Mammary epithelial cell (primary cell): ENCODE results near the gene PSMA2.

Experiments
- CTCF ChIP-seq, 2 donors: IDR thresholded peaks in 1 of 2; conservative IDR thresholded peaks in 1 of 2; 2 replicates each; pipeline ENCODE4 v1.5.1; 2011 to 2012; ENCODE audit warnings: inconsistent platforms in 2 of 2, low read length in 2 of 2, mild to moderate bottlenecking in 2 of 2, control low read depth in 1 of 2, low read depth in 1 of 2; ENCODE audit not compliant: insufficient read depth in 1 of 2; ENCODE audit errors: extremely low read depth in 1 of 2
- EZH2 ChIP-seq: IDR thresholded peaks from 2 replicates; pipeline ENCODE4 v1.6.1; 2012; ENCODE audit warnings: low read length, inconsistent platforms, borderline replicate concordance

- TF ChIP-seq CTCF (conservative IDR thresholded peaks at IDR 0.05 in 1 of 2, IDR thresholded peaks at IDR 0.05 in 1 of 2; ENCODE audit: extremely low read depth in 1 of 2, insufficient read depth in 1 of 2, low read depth in 1 of 2, low read length in 2 of 2) (no peak), EZH2 (no peak)
These were observed 6.3 kb downstream of the PSMA2 start for GRCh38 chr7:42925630-42926029.
